CD4-positive, alpha-beta memory T cell (primary cell): ENCODE results near the gene INTS13. TPM values are rescaled to one million over a fixed set of nuclear protein-coding genes. Genes with fewer than 3 reads are reported as not detected.

ENCODE experiments used
- CTCF ChIA-PET: fragments of 350-600 bp; sonication (Branson Sonifier 250); formaldehyde crosslinking; loops from one replicate; lab custom pipeline; 2021; ENCODE audit warnings: inconsistent platforms; ENCODE audit not compliant: partially characterized antibody; lab: Charles Lee
- POLR2A ChIA-PET: fragments of 350-600 bp; sonication (Branson Sonifier 250); formaldehyde crosslinking; loops from one replicate; lab custom pipeline; 2021; ENCODE audit not compliant: partially characterized antibody; lab: Charles Lee
- DNase-seq, 5 donors: peaks; one replicate each; pipeline versions ENCODE4 v3.0.0 to v3.0.0-alpha.2; 2020 to 2022; ENCODE audit warnings: mixed read lengths in 1 of 5
- H3K27ac ChIP-seq: one replicate; pipeline ENCODE4 v1.7.0; 2013; ENCODE audit warnings: low read depth, low read length
- H3K27me3 ChIP-seq: 2 replicates; pipeline ENCODE4 v1.7.0; 2013; ENCODE audit warnings: mild to moderate bottlenecking, low read length, moderate library complexity; ENCODE audit not compliant: insufficient read depth
- H3K36me3 ChIP-seq: 2 replicates; pipeline ENCODE4 v1.7.0; 2013; ENCODE audit warnings: mild to moderate bottlenecking, low read length, moderate library complexity; ENCODE audit not compliant: insufficient read depth
- H3K4me1 ChIP-seq: 2 replicates; pipeline ENCODE4 v1.7.0; 2013; ENCODE audit warnings: mild to moderate bottlenecking, low read length, moderate library complexity; ENCODE audit not compliant: insufficient read depth
- H3K4me3 ChIP-seq, 2 donors: one replicate each; pipeline ENCODE4 v1.7.0; 2013; ENCODE audit warnings: low read length in 2 of 2, mild to moderate bottlenecking in 1 of 2
- H3K9me3 ChIP-seq, 2 donors: one replicate each; pipeline ENCODE4 v1.7.0; 2013; ENCODE audit warnings: low read length in 2 of 2, control low read depth in 1 of 2; ENCODE audit not compliant: control insufficient read depth in 1 of 2
- H3K27ac Mint-ChIP-seq, 7 donors: one replicate each; pipeline ENCODE4 v1.8.0; 2020 to 2021; ENCODE audit warnings: mixed read lengths in 7 of 7, mild to moderate bottlenecking in 6 of 7, inconsistent platforms in 3 of 7, moderate library complexity in 3 of 7
- H3K27me3 Mint-ChIP-seq, 2 donors: one replicate each; pipeline ENCODE4 v1.8.0; 2020 to 2021; ENCODE audit warnings: mixed read lengths in 2 of 2
- H3K36me3 Mint-ChIP-seq, 2 donors: one replicate each; pipeline ENCODE4 v1.8.0; 2020 to 2021; ENCODE audit warnings: mixed read lengths in 2 of 2, inconsistent platforms in 1 of 2, mild to moderate bottlenecking in 1 of 2
- H3K4me1 Mint-ChIP-seq, 4 donors: one replicate each; pipeline ENCODE4 v1.8.0; 2020 to 2021; ENCODE audit warnings: mixed read lengths in 4 of 4, mild to moderate bottlenecking in 1 of 4
- H3K4me3 Mint-ChIP-seq, 8 donors: one replicate each; pipeline ENCODE4 v1.8.0; 2020 to 2021; ENCODE audit warnings: mixed read lengths in 8 of 8, mild to moderate bottlenecking in 7 of 8, moderate library complexity in 6 of 8, inconsistent platforms in 3 of 8
- H3K9me3 Mint-ChIP-seq, 8 donors: one replicate each; pipeline ENCODE4 v1.8.0; 2020 to 2021; ENCODE audit warnings: mixed read lengths in 8 of 8, mild to moderate bottlenecking in 5 of 8, inconsistent platforms in 3 of 8, moderate library complexity in 1 of 8
- intact Hi-C: fragments of 100-400 bp; cut with micrococcal nuclease; formaldehyde crosslinking; loops from one replicate; pipeline ENCODE4 v1.15.1; 2023
- polyA plus RNA-seq, 2 donors: library from polyadenylated mRNA; unstranded; fragments of 300-500 nt; fragmentation: Illumina TruSeq; gene quantifications; one replicate each; pipeline ENCODE4 v1.2.3, GENCODE V29; 2021
- total RNA-seq, 2 experiments: library from RNA; stranded (reverse); gene quantifications; one replicate each; pipeline ENCODE4 v1.2.3, GENCODE V29; 2021

INTS13 gene
- total and polyA plus RNA-seq, 4 experiments from 2014 or later = 20.6 to 28.7 (median 24.6) TPM

DNA sequence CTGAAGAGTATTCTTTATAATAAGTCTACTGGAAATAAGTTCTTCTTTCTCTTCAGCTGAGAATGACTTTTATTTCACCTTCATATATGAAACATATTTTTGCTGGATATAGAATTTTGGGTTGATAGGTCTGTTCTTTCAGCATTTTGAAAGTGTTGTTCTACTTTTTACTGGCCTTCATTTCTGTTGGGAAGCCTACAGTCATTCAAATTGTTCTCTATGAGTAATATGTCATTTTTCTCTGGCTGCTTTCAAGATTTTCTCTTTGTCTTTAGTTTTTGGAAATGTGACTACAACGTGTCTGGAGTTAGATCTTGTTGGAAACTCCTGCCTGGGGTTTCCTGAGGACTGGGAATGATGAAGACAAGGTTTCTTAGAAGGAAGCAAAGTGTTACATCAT, 10.5 kb upstream of the INTS13 start:
- Histone ChIP-seq H3K9me3 (peaks cover 0 to 3% of the 10 kb centered on the region in 2 donors), H3K36me3 (peaks cover 5% of the 10 kb centered on the region), H3K27ac (no peak overlapping the region), H3K4me3 (no peak overlapping the region), H3K4me1 (peaks cover 56% of the 10 kb centered on the region), H3K27me3 (no peaks in the 10 kb centered on the region)
- intact Hi-C loops = no loop called here
- H3K4me3 Mint-ChIP-seq = peak overlapping the region in 3 of 8 donors; percentile 20 to 56 (median 46)
- H3K9me3 Mint-ChIP-seq = peaks cover 0 to 16% (median 5%) of the 10 kb centered on the region in 8 donors
- no peaks in the 10 kb centered on the region for H3K27me3 Mint-ChIP-seq
- peak overlapping the region in 1 of 7 donors; percentile 8 for H3K27ac Mint-ChIP-seq
- no peak for DNase-seq
- CTCF ChIA-PET = no interaction called here
- peaks cover 38 to 49% of the 10 kb centered on the region in 2 donors for H3K36me3 Mint-ChIP-seq
- peaks cover 37 to 67% (median 54%) of the 10 kb centered on the region in 4 donors for H3K4me1 Mint-ChIP-seq
- POLR2A ChIA-PET = no interaction called here

DNA sequence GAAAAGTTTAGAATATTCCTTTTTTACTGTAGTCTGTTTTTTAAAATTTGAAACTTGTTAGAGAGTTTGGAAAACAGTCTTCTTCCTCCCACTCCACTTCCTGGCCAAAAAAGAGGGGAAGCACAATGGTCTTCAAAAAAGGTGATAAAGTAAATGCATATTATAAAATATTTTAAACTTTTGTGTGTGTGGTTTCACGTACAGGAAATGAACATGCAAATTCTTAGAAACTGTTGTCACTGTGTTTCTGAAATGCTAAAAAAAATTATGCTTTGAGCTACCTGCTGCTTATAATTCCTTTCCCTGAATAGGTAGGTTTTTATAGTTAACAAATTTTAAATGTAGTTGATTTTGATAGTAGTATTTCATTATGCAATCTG, 3.4 kb upstream of the INTS13 start:
- H3K9me3 Mint-ChIP-seq = no peaks in the 10 kb centered on the region
- Histone ChIP-seq H3K36me3 (no peaks in the 10 kb centered on the region), H3K4me3 (peak overlapping the region; percentile 25 to 30), H3K9me3 (no peaks in the 10 kb centered on the region), H3K27me3 (no peaks in the 10 kb centered on the region), H3K4me1 (peaks cover 70% of the 10 kb centered on the region), H3K27ac (peak overlapping the region; percentile 89)
- H3K4me3 Mint-ChIP-seq = peak overlapping the region; percentile 86 to 99 (median 92)
- peak in 3 of 5 donors; percentile 28 to 34 (median 30) for DNase-seq
- intact Hi-C loops = no loop called here
- H3K4me1 Mint-ChIP-seq = peaks cover 39 to 74% (median 48%) of the 10 kb centered on the region in 4 donors
- H3K36me3 Mint-ChIP-seq = peaks cover 11 to 34% of the 10 kb centered on the region in 2 donors
- H3K27me3 Mint-ChIP-seq = no peaks in the 10 kb centered on the region
- POLR2A ChIA-PET = interaction anchor here (1.0 to 1.6 kb wide), 5 partner anchors 11 to 108 kb away, joined by 3 to 6 read pairs (median 5); partner anchors contain the start of genes ITPR2, MED21 and TM7SF3
- CTCF ChIA-PET = interaction anchor here (1.1 to 1.5 kb wide), 3 partner anchors 13 to 95 kb away, joined by 3 to 6 read pairs (median 6); partner anchors contain the start of gene TM7SF3
- peak overlapping the region; percentile 88 to 99 (median 90) for H3K27ac Mint-ChIP-seq

DNA sequence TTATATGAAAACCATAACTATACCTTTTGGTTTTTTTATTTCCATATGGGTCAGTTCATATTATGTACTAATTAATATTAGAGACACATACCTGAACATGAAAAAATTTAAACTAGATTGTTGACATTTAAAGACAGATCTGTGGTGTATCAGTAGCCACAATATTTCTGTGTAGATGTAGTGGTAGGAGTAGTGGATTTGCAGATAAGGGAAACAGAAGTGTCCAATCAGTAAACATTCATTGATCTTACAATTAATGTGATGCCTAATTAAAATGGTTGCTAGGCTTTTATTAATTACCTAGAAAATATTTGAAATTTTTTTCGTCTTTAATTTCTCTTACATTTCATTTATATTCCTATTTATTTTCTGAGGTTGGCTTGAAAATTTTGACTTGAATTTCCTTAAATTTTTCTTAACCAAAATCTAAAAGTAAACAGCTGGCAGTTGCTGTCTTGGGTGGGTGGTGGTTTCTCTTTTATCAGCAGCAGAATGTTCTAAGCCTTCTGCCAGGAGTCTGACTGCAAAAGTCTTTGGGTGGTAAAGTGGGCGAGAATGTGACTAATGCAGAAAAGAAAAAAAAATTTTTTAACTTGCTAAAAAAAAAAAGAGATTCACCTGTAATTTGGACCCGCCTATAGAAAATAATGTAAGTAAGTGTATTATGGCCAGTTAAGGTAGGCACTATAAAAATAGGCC, 2.9 kb upstream of the INTS13 start:
- Mint-ChIP-seq H3K4me1 (peaks cover 40 to 74% (median 49%) of the 10 kb centered on the region in 4 donors), H3K27ac (peak overlapping the region; percentile 88 to 99 (median 90)), H3K4me3 (peak overlapping the region; percentile 91 to 99 (median 98)), H3K9me3 (no peaks in the 10 kb centered on the region), H3K36me3 (peaks cover 7 to 31% of the 10 kb centered on the region in 2 donors), H3K27me3 (no peaks in the 10 kb centered on the region)
- ChIA-PET CTCF (interaction anchor here (1.1 to 1.2 kb wide), 2 partner anchors 73 to 95 kb away, joined by 3 to 6 read pairs; partner anchors contain the start of gene TM7SF3), POLR2A (interaction anchor here (1.3 to 1.6 kb wide), 3 partner anchors 12 to 107 kb away, joined by 3 to 6 read pairs (median 4); partner anchors contain the start of genes ITPR2 and MED21)
- H3K27me3 ChIP-seq = no peaks in the 10 kb centered on the region
- no peaks in the 10 kb centered on the region for H3K9me3 ChIP-seq
- intact Hi-C loops = no loop called here
- peak in 4 of 5 donors; percentile 13 to 61 (median 22) for DNase-seq
- peaks cover 70% of the 10 kb centered on the region for H3K4me1 ChIP-seq
- peak overlapping the region; percentile 89 for H3K27ac ChIP-seq
- H3K36me3 ChIP-seq = no peaks in the 10 kb centered on the region
- peak overlapping the region; percentile 25 to 30 for H3K4me3 ChIP-seq

DNA sequence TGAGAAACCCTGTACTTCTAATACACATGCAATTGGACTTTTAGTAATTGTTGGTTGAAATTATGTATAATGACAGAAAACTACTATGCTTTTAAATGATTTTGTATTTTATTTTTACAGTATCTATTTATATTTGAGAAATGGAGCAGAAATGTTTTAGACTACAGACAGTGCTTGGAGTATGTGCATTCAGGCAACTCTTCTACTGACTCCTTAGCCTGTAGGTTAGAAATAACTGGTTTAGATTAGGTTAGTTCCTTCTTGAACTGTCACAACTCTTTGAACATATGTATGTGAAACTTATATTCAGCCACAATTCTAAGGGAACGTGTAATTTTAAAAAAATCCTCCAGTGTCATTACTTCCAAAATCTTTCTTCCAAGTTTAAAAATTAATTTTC, 2.2 kb upstream of the INTS13 start:
- peak overlapping the region; percentile 91 to 99 (median 98) for H3K4me3 Mint-ChIP-seq
- no peaks in the 10 kb centered on the region for H3K9me3 ChIP-seq
- H3K4me1 ChIP-seq = peaks cover 71% of the 10 kb centered on the region
- peak overlapping the region; percentile 89 for H3K27ac ChIP-seq
- H3K27ac Mint-ChIP-seq = peak overlapping the region; percentile 57 to 99 (median 94)
- intact Hi-C loops = loop anchor here (2.0 to 10.0 kb wide), 2 partner anchors 771 to 1255 kb away; partner anchors contain the start of genes CCDC91 and MRPS35
- H3K36me3 Mint-ChIP-seq = peaks cover 7 to 30% of the 10 kb centered on the region in 2 donors
- peak overlapping the region; percentile 82 to 92 for H3K4me3 ChIP-seq
- peaks cover 46 to 81% (median 54%) of the 10 kb centered on the region in 4 donors for H3K4me1 Mint-ChIP-seq
- ChIA-PET CTCF (interaction anchor here (1.1 kb wide), 1 partner anchor 75 kb away, joined by 3 read pairs; no protein-coding TSS in a partner anchor), POLR2A (interaction anchor here (1.0 to 3.5 kb wide), 3 partner anchors 74 to 107 kb away, joined by 3 to 28 read pairs (median 27); partner anchors contain the start of genes ITPR2, MED21 and TM7SF3)
- H3K27me3 Mint-ChIP-seq = no peaks in the 10 kb centered on the region
- H3K27me3 ChIP-seq = no peaks in the 10 kb centered on the region
- no peaks in the 10 kb centered on the region for H3K36me3 ChIP-seq
- DNase-seq = no peak
- no peaks in the 10 kb centered on the region for H3K9me3 Mint-ChIP-seq

DNA sequence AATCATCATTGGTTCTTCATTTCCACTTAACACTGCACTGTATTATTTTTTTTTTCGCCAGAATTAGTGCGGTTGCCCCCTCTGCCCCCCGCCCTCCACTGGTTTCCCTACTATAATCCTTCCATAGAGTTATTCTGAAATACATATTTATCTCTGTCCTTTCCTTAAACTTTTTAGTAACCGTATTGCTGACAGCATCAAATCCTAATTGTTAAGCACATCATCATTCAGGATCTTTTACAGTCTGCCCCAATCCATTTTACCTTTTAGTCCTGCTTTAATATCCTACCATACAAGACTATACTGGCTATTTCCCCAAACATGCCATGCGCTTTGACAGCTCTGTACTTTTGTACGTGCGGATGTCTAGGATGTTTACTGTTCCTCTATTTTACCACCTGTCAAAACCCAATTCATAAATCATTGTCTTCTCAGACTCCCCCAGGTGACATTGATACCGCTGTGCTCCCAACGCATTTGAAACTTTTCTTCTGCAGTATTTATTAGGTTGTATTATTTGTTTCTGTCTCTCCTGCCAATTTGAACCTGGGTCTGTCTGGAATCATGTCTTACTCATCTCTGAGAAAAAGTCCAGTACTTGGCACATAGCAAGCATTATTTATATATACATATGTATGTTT, 1.5 kb upstream of the INTS13 start:
- peaks cover 7 to 29% of the 10 kb centered on the region in 2 donors for H3K36me3 Mint-ChIP-seq
- peak overlapping the region; percentile 82 to 92 for H3K4me3 ChIP-seq
- H3K27me3 Mint-ChIP-seq = no peaks in the 10 kb centered on the region
- H3K27me3 ChIP-seq = no peaks in the 10 kb centered on the region
- POLR2A ChIA-PET = interaction anchor here (1.0 to 3.5 kb wide), 6 partner anchors 20 to 107 kb away, joined by 3 to 28 read pairs (median 4); partner anchors contain the start of genes ITPR2, MED21 and TM7SF3
- H3K27ac ChIP-seq = peak overlapping the region; percentile 89
- peak overlapping the region; percentile 91 to 99 (median 98) for H3K4me3 Mint-ChIP-seq
- H3K9me3 ChIP-seq = no peaks in the 10 kb centered on the region
- H3K4me1 ChIP-seq = peaks cover 71% of the 10 kb centered on the region
- peak in 2 of 5 donors; percentile 8 to 40 for DNase-seq
- CTCF ChIA-PET = interaction anchor here (1.1 kb wide), 1 partner anchor 76 kb away, joined by 3 read pairs; no protein-coding TSS in a partner anchor
- intact Hi-C loops = loop anchor here (2.0 to 10.0 kb wide), 2 partner anchors 771 to 1255 kb away; partner anchors contain the start of genes CCDC91 and MRPS35
- peaks cover 50 to 86% (median 59%) of the 10 kb centered on the region in 4 donors for H3K4me1 Mint-ChIP-seq
- H3K27ac Mint-ChIP-seq = peak overlapping the region; percentile 90 to 100 (median 97)
- no peaks in the 10 kb centered on the region for H3K36me3 ChIP-seq
- H3K9me3 Mint-ChIP-seq = no peaks in the 10 kb centered on the region

DNA sequence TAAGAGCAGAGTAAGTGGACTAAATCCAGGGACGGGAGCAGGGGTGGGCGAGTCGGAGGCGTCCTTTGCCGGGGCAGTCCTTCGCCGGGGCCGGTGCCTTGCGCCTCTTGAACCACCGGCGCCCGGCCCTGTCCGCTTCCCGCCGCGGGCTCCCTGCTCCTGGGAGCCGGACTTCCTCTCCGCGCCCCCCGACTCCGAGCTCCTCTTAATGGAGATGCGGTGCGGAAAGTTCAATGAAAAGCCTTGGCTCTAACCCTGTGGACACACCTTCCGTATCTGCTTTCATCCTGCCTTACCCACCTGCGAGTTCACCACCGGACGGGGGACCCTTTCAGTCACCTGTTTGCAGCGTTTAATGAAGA, 901 bp upstream of the INTS13 start:
- Mint-ChIP-seq H3K9me3 (no peaks in the 10 kb centered on the region), H3K27me3 (no peaks in the 10 kb centered on the region), H3K4me1 (peaks cover 46 to 85% (median 57%) of the 10 kb centered on the region in 4 donors), H3K27ac (peak overlapping the region; percentile 90 to 100 (median 99)), H3K36me3 (peaks cover 2 to 25% of the 10 kb centered on the region in 2 donors), H3K4me3 (peak overlapping the region; percentile 91 to 99 (median 98))
- intact Hi-C loops = loop anchor here (1.0 to 10.0 kb wide), 6 partner anchors 34 to 1256 kb away; partner anchors contain the start of genes CCDC91, ITPR2, MRPS35 and STK38L
- no peaks in the 10 kb centered on the region for H3K9me3 ChIP-seq
- no peaks in the 10 kb centered on the region for H3K36me3 ChIP-seq
- peak overlapping the region; percentile 89 for H3K27ac ChIP-seq
- H3K4me1 ChIP-seq = peaks cover 66% of the 10 kb centered on the region
- H3K4me3 ChIP-seq = peak overlapping the region; percentile 82 to 92
- CTCF ChIA-PET = interaction anchor here (1.1 kb wide), 1 partner anchor 76 kb away, joined by 3 read pairs; no protein-coding TSS in a partner anchor
- peak in 2 of 5 donors; percentile 23 to 36 for DNase-seq
- POLR2A ChIA-PET = interaction anchor here (0.6 to 3.5 kb wide), 7 partner anchors 13 to 107 kb away, joined by 3 to 28 read pairs (median 4); partner anchors contain the start of genes MED21 and TM7SF3
- no peaks in the 10 kb centered on the region for H3K27me3 ChIP-seq
